AG08395 (cell line): ENCODE data around the gene ATP10A.
"Not testable (repeated sequence)": the region's sequence is repeated elsewhere in the genome, so short reads cannot be mapped to it uniquely, and the experiment has no call there.

Experiments
- DNase-seq: peaks from one replicate; pipeline ENCODE4 v3.0.0; 2012; ENCODE audit warnings: mixed read lengths, low spot score

The ATP10A gene

GRCh38 chr15:25883463-25884259, 20.5 kb upstream of the ATP10A start:
- DNase-seq = peak; percentile 80

DNA sequence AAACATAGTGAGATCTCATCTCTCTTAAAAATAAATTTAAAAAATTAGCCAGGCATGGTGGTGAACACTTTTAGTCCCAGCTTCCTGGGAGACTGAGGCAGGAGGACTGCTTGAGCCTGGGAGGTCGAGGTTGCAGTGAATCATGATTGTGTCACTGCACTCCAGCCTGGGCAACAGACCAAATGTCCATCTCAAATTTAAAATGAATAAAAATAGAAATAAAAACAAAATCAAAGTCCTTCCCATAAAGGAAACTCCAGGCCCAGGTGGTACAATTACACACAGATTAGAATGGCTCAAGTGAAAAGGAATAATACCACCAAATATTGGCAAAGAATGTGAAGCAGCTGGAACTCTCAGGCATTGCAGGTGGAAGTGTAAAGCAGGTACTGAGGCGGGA, 19.3 kb upstream of the ATP10A start:
- no peak for DNase-seq

DNA sequence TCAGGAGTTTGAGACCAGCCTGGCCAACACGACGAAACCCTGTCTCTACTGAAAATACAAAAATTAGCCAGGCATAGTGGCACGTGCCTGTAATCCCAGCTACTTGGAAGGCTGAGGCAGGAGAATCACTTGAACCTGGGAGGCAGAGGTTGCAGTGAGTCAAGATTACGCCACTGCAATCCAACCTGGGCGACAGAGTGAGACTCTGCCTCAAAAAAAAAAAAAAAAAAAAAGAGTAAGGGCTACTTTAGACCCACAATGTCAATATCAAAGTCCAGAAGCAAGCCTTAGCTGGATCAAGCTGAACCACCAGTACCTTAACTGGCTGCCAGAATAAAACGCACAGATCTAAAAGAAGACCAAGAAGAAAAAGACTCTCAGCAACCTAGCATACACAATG, 17.8 kb upstream of the ATP10A start:
- not testable (repeated sequence) for DNase-seq

GRCh38 chr15:25880411-25880810, 17.3 kb upstream of the ATP10A start:
- DNase-seq = no peak

DNA sequence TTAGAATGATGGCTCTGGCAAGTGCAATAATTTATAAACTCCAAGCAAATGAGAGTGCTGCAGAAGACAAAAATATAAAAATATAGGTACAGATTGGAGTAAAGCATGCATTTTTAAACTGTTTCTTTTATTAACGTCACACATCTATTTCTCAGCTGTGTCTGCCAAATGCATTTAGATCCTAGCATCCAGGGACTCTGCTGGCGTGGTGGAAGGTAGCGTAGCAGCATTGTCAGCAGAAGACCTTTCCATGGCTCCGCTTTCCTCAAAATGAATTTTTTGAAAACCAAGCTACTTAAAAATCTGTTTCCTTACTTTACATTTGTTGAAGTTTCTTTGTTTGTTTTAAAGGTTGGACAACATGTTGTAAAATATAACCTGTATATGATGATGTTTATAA, 16.3 kb upstream of the ATP10A start:
- DNase-seq = no peak

DNA sequence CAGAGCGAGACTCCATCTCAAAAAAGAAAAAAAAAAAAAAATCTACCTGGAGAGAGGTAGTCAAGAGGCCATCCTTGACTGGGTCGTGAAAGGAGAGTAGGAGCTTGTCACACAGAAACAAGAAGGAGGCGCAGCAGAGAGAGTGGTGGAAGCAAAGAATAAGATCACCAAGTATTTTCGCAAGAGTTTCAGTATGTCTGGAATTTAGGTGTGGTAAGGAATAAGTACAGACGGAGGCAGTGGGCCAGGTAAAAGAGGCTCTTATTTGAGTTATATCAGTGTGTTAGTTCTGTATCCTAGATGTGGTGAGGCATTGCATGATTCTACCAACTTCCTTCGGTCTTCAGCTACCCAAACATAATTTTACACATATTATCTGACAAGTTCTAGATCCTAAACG, 14.6 kb upstream of the ATP10A start:
- no peak for DNase-seq

DNA sequence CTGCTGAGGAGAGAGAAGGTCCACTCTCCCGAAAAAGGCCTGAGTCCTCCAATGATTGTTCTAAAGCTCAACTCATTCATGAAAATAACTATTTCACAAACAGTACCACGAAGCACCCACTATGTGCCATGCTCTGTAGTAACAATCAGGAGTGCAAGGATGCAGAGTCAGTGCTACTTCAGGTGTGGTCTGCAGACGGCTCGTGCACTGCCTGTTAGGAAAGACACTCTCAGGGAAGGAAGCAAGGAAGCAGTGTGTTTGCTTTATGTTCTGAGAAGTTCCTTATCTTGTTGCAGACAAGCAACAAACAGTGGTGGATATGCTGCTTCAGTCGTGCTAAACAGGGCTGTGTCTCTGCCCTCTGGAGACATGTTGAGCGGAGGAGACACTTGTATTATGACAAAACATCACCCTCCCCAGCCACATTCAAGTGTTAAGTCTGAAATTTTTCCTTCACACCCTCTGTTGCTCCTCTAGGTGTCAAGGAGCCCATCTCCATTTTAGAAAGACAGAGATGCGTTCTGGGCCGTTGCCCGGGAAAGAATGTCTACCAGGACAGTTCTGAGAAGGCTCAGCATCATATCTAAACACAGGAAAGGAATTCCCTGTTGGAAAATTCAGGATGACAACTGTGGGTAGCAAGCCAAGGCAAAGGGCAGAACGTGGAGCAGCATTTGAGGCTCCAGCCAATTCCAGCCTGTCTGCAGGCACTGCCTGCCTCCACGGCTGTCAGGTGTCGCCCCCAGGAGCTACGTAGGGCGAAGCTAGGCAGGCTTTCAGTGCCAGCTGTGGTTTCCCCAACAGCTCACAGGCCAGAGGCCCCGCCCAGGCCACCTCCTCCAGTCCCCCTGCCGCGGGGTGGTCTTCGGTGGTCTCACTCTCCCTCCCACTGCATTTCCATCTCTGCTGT, 13.4 kb upstream of the ATP10A start:
- no peak for DNase-seq

DNA sequence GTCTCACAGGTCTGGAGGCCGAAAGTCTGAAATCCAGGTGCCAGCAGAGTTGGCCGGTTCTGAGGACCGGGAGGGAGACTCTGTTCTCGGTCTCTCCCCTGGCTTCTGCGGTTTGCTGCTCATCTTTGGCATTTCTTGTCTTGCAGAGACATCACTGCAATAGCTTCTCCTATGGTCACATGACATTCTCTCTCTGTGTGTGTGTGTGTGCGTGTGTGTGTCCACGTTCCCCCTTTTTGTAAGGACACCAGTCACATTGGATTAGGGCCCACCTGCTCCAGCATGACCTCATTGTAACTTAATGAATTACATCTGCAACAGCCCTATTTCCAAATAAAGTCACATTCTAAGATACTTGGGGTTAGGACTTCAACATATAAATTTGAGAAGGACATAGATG, 12.4 kb upstream of the ATP10A start:
- peak; percentile 33 for DNase-seq

- DNase-seq = no peak
Observed at GRCh38 chr15:25874379-25874778, 11.3 kb upstream of the ATP10A start.

GRCh38 chr15:25871403-25871802, 8.3 kb upstream of the ATP10A start:
- DNase-seq = no peak

DNA sequence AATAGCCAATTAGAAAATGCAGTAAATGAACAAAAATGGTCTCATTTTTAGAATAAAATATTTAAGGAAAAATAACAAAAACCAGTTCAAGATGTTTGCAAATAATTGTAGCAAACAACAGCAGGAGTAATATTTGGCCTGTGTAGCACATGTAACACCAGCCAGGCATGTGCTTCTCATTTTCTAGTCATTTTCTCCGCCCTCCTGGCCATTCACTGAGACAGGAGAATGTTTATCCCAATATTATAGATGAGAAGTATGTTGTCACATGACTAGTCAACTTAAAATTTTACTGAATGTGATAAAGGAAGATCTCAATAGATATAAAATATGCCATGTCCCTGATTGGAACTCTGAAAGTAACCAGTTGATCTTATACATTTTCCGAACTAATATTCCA, 7.8 kb upstream of the ATP10A start:
- no peak for DNase-seq

DNA sequence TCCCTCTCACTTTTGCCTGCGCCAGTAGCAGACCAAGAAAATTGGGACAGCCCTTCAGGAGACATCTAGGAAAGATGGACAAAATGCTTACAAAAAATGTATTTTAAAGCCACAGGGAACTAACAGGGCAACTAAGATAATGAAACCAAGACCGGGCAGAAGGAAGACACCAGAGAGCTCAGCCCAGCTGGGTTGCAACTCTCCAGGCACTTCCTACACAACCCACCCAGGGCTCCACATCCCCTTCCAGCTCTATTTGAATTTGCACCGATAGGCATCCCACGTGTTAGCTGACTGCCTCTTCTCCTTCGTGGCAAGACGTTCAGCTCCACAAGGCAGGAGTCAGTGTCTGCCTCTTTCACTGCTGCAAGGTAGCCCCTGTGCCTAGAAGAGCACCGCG, 6.6 kb upstream of the ATP10A start:
- DNase-seq = no peak

DNA sequence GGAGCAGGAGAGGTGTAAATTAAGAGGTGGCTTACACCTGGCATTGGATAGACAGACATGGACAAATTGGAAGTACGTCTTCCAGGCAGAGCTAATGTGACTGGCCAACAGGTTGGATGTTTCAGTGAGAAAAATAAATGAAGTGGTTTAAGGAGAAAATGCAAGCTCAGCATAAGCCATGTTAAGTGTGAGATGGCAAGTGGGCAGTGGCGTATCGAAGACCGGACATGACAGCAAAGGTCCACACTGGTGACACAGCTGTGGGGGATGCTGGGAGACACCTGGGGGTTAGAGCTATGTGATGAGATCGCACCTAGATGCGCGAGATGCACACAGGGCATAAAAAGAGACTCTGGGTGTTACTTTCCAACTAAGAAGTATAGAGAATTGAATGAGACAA, 3.7 kb upstream of the ATP10A start:
- no peak for DNase-seq

GRCh38 chr15:25866251-25866650, 3.1 kb upstream of the ATP10A start:
- DNase-seq = no peak

- peak; percentile 26 for DNase-seq
Observed at GRCh38 chr15:25864966-25865365, 1.8 kb upstream of the ATP10A start.

- DNase-seq = no peak
Observed at GRCh38 chr15:25863968-25864580, 947 bp upstream of the ATP10A start.

GRCh38 chr15:25862472-25863110, 536 bp downstream of the ATP10A start:
- peak; percentile 19 for DNase-seq

- peak; percentile 21 for DNase-seq
Observed at GRCh38 chr15:25862071-25862471, 1.1 kb downstream of the ATP10A start.

GRCh38 chr15:25860885-25861866, 2.0 kb downstream of the ATP10A start:
- DNase-seq = peak; percentile 51

DNA sequence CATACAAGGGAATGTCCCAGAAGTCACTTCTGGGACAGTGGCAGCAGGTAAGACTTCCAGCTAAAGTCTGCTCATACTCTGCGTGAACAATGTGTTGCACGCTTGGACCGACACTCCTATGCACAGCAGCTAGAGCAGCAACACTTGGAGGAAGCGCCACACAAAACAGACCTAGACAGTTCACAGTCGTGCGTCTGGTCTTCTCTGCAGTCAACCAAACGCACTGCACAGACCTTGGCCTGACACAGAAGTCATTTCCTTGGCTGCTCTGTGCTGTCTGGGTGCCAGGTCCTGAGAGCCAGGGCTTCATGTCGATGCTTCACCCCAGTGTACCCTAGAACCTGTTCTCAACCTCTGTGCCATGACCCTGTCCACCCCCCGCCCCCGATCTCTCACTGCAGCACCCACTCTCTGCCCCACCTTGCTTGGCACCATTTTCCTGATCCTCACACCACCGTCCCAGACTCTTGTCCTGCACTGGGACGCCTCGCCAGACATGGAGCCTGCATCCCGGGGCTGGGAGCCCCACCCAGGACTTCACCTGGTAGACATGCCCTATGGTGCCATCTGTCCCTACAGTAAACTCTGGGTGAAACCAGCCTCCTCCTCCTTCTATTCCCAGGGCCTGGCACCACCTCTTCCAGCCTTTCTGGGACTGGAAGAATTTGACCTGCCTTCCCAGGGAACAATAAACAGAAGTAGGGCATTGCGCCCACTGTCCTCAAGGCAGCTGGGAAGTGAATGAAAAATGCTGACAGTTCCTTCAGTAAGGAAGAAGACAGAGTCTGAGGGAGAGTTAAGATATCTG, 3.1 kb downstream of the ATP10A start:
- peak; percentile 24 for DNase-seq
